K562 (cell line): ENCODE measurements around the gene SPDYA. TPM values are rescaled to one million over a fixed set of nuclear protein-coding genes. Genes with fewer than 3 reads are reported as not detected.

Source experiments
- CBFB ChIP-seq: sonication (generic); formaldehyde crosslinking; IDR thresholded peaks from 2 replicates; pipeline ENCODE4 v1.4.0; 2020; ENCODE audit warnings: mild to moderate bottlenecking, missing genetic modification reagents
- CHAMP1 ChIP-seq: fragments of 450-650 bp; IDR thresholded peaks from 2 replicates; pipeline ENCODE4 v1.6.1; 2016; ENCODE audit warnings: mild to moderate bottlenecking
- CHCHD3 ChIP-seq: fragments of 250-450 bp; sonication (Bioruptor Pico); IDR thresholded peaks from 2 replicates; pipeline ENCODE4 v2.1.2; 2022; ENCODE audit warnings: mild to moderate bottlenecking
- CXXC5 ChIP-seq: fragments of 250-450 bp; sonication (Bioruptor Pico); IDR thresholded peaks from 2 replicates; pipeline ENCODE4 v1.8.0; 2022; ENCODE audit warnings: inconsistent platforms, mild to moderate bottlenecking, moderate library complexity
- FOS ChIP-seq: IDR thresholded peaks from 3 replicates; pipeline ENCODE4 v1.6.1; 2011; ENCODE audit not compliant: insufficient read length; ENCODE audit errors: extremely low read depth
- FOXJ3 ChIP-seq: sonication (generic); formaldehyde crosslinking; IDR thresholded peaks from 2 replicates; pipeline ENCODE4 v1.4.0; 2020; ENCODE audit warnings: mild to moderate bottlenecking, missing genetic modification reagents
- GATAD2B ChIP-seq: fragments of 450-650 bp; IDR thresholded peaks from 2 replicates; pipeline ENCODE4 v1.6.1; 2017; ENCODE audit warnings: mild to moderate bottlenecking, borderline replicate concordance
- HDAC1 ChIP-seq, 2 experiments: fragments of 450-650 bp; IDR thresholded peaks; 2 replicates each; pipeline ENCODE4 v1.6.1; 2016 to 2017; ENCODE audit warnings: inconsistent platforms in 1 of 2, mild to moderate bottlenecking in 1 of 2, moderate library complexity in 1 of 2
- HEY1 ChIP-seq: fragments of 250-450 bp; sonication (Bioruptor Pico); IDR thresholded peaks from 2 replicates; pipeline ENCODE4 v1.5.0; 2020; ENCODE audit warnings: mild to moderate bottlenecking, moderate library complexity, borderline replicate concordance
- MECOM ChIP-seq: fragments of 250-450 bp; sonication (Bioruptor Pico); IDR thresholded peaks from 2 replicates; pipeline ENCODE4 v1.8.0; 2022; ENCODE audit warnings: inconsistent platforms
- MEF2D ChIP-seq: conservative IDR thresholded peaks from 2 replicates; pipeline ENCODE4 v1.6.1; 2016; ENCODE audit warnings: low read depth, missing genetic modification characterization, missing compliant biosample characterization
- NFATC3 ChIP-seq: fragments of 450-650 bp; IDR thresholded peaks from 2 replicates; pipeline ENCODE4 v1.6.1; 2017; ENCODE audit warnings: mild to moderate bottlenecking
- PCBP2 ChIP-seq: fragments of 200-400 bp; formaldehyde crosslinking; IDR thresholded peaks from 2 replicates; pipeline ENCODE4 v1.6.1; 2018; ENCODE audit warnings: low read length, low read depth, mild to moderate bottlenecking, moderate library complexity; ENCODE audit not compliant: poor library complexity, severe bottlenecking
- PHB2 ChIP-seq: fragments of 450-650 bp; IDR thresholded peaks from 2 replicates; pipeline ENCODE4 v1.6.1; 2017; ENCODE audit warnings: low read depth
- PML ChIP-seq: IDR thresholded peaks from 2 replicates; pipeline ENCODE4 v1.6.1; 2012; ENCODE audit warnings: low read length, inconsistent platforms
- SMARCA5 ChIP-seq: fragments of 450-650 bp; IDR thresholded peaks from 2 replicates; pipeline ENCODE4 v1.6.1; 2016
- TEAD1 ChIP-seq, 2 experiments: fragments of 450-650 bp in 1 of 2; sonication (generic) in 1 of 2; formaldehyde crosslinking; IDR thresholded peaks; 2 replicates each; pipeline versions ENCODE4 v1.4.0 to v1.8.0; 2020 to 2022; ENCODE audit warnings: mild to moderate bottlenecking in 2 of 2, missing genetic modification reagents in 1 of 2
- USF1 ChIP-seq: sonication (generic); formaldehyde crosslinking; IDR thresholded peaks from 2 replicates; pipeline ENCODE4 v1.9.0; 2022; ENCODE audit warnings: mild to moderate bottlenecking, missing genetic modification reagents
- ZBTB1 ChIP-seq: sonication (generic); formaldehyde crosslinking; IDR thresholded peaks from 2 replicates; pipeline ENCODE4 v1.8.1; 2023; ENCODE audit warnings: missing genetic modification reagents, low read depth, mild to moderate bottlenecking, borderline replicate concordance
- ZBTB12 ChIP-seq: fragments of 250-450 bp; sonication (Bioruptor Pico); IDR thresholded peaks from 2 replicates; pipeline ENCODE4 v1.4.0; 2020
- ZFP91 ChIP-seq: sonication (generic); formaldehyde crosslinking; IDR thresholded peaks from 2 replicates; pipeline ENCODE4 v1.8.0; 2022; ENCODE audit warnings: mild to moderate bottlenecking, missing genetic modification reagents
- ZNF133 ChIP-seq: fragments of 250-450 bp; sonication (Bioruptor Pico); IDR thresholded peaks from 2 replicates; pipeline ENCODE4 v1.4.0; 2020; ENCODE audit warnings: mild to moderate bottlenecking
- ZNF140 ChIP-seq: fragments of 250-450 bp; sonication (Bioruptor Pico); IDR thresholded peaks from 2 replicates; pipeline ENCODE4 v1.8.0; 2021; ENCODE audit warnings: moderate library complexity, mild to moderate bottlenecking, inconsistent platforms
- ZNF23 ChIP-seq: fragments of 250-450 bp; sonication (Bioruptor Pico); IDR thresholded peaks from 2 replicates; pipeline ENCODE4 v1.4.0; 2020; ENCODE audit warnings: mild to moderate bottlenecking
- ZNF41 ChIP-seq: fragments of 250-450 bp; sonication (Bioruptor Pico); conservative IDR thresholded peaks from 2 replicates; pipeline ENCODE4 v1.4.0; 2020; ENCODE audit warnings: mild to moderate bottlenecking
- polyA plus RNA-seq, 8 experiments: library from polyadenylated mRNA; depleted of rRNA in 4 of 8; stranded (reverse) in 5 of 8; unstranded in 3 of 8; fragments of >200 nt; fragmentation: Nextera tagmentation in 2 of 8; fragmentation: Illumina TruSeq in 1 of 8; extraction: Ambion mirVana in 2 of 8; extraction: Trizol in 1 of 8; gene quantifications; 2 replicates each; pipeline versions ENCODE4 v1.2.1 to v1.2.3, GENCODE V29; 2011 to 2014; ENCODE audit warnings: inconsistent platforms in 1 of 8, missing spikeins in 1 of 8
- total RNA-seq, 7 experiments: library from RNA; depleted of rRNA in 6 of 7; stranded (reverse); fragments of >200 nt in 6 of 7; fragmentation: Illumina TruSeq in 2 of 7; extraction: Trizol in 2 of 7; gene quantifications; 2 replicates each; pipeline versions ENCODE4 v1.2.1 to v1.2.3, GENCODE V29; 2011 to 2021; ENCODE audit warnings: low replicate concordance in 1 of 7

SPDYA gene
- total and polyA plus RNA-seq, 9 of the 15 experiments (the other 6 are each of a cell fraction or from before 2014, with no cell fraction given), result 0.05 to 1.6 (median 0.30) TPM; not detected in 1

- TF ChIP-seq TEAD1 (CRISPR knock-in tag; IDR thresholded peaks at IDR 0.05) (peak in 1 of 2 experiments; percentile 77; a peak in 1 of 4 replicates), PML (peak; percentile 41; the same call in 1 of the 2 replicates), MECOM (CRISPR knock-in tag) (no peak), MEF2D (no peak), ZNF140 (CRISPR knock-in tag) (no peak), CHCHD3 (CRISPR knock-in tag) (no peak), ZBTB1 (CRISPR knock-in tag) (peak; percentile 27; the same call in 1 of the 2 replicates), SMARCA5 (no peak), CBFB (CRISPR knock-in tag) (no peak), CXXC5 (peak; percentile 49; the same call in 1 of the 2 replicates), ZNF23 (CRISPR knock-in tag) (no peak), CHAMP1 (0 out of 2 replicates have a peak, but pooled peaks have one; percentile 49), HDAC1 (IDR thresholded peaks at IDR 0.05) (peak in 1 of 2 experiments; percentile 98; a peak in 2 of 4 replicates), FOXJ3 (CRISPR knock-in tag) (no peak), ZNF133 (CRISPR knock-in tag) (no peak), USF1 (CRISPR knock-in tag) (peak; percentile 93), FOS (no peak), PHB2 (no peak), ZFP91 (CRISPR knock-in tag) (peak; percentile 94), ZBTB12 (CRISPR knock-in tag) (peak; percentile 79), PCBP2 (no peak), GATAD2B (peak; percentile 54; the same call in 1 of the 2 replicates), HEY1 (CRISPR knock-in tag) (no peak), NFATC3 (no peak), ZNF41 (CRISPR knock-in tag) (no peak)
Measured at GRCh38 chr2:28894470-28895188, 84.0 kb downstream of the SPDYA start, which contains the start of gene WDR43 (continued).
